ENCODE results near the gene MUSK. TPM values are rescaled to one million over a fixed set of nuclear protein-coding genes. Genes with fewer than 3 reads are reported as not detected.

The MUSK gene
- total RNA-seq, 1 experiment from 2014 or later = not detected

- ATAC-seq = no peak
- intact Hi-C loops (cut with micrococcal nuclease; ENCODE audit: unreplicated experiment) = no loop called here
- no peaks in the 10 kb centered on the region for H3K9me3 ChIP-seq (ENCODE audit: control insufficient read depth, insufficient read depth, low read depth, low read length)
- no peak overlapping the region for H3K4me3 ChIP-seq (ENCODE audit: low read depth in 2 of 2, low read length in 2 of 2)
- H3K36me3 ChIP-seq (ENCODE audit: control insufficient read depth, insufficient read depth, low read length) = no peaks in the 10 kb centered on the region
- in situ Hi-C loops (cut with HindIII; ENCODE audit: low pct_unique_long_range_greater_than_20kb, low sequenced_read_pairs) = no loop called here
- BruUV-seq (replicated peaks) = no TSS peak
- H3K27ac ChIP-seq (ENCODE audit: low read length) = no peak overlapping the region
- no peaks in the 10 kb centered on the region for H3K4me1 ChIP-seq (ENCODE audit: control insufficient read depth, insufficient read depth, low read length)
- POLR2A ChIA-PET = no interaction called here
- no peak for TF ChIP-seq REST (IDR thresholded peaks at IDR 0.05; ENCODE audit: insufficient read depth in 1 of 2, low read depth in 2 of 2, low read length in 1 of 2)
- TF ChIP-seq SIN3A (IDR thresholded peaks at IDR 0.05; ENCODE audit: borderline replicate concordance, insufficient read depth, low read depth, low read length) = no peak
- no peak for TF ChIP-seq TCF7L2 (IDR thresholded peaks at IDR 0.05; ENCODE audit: low read depth, low read length)
- TF ChIP-seq, protein P1, sequence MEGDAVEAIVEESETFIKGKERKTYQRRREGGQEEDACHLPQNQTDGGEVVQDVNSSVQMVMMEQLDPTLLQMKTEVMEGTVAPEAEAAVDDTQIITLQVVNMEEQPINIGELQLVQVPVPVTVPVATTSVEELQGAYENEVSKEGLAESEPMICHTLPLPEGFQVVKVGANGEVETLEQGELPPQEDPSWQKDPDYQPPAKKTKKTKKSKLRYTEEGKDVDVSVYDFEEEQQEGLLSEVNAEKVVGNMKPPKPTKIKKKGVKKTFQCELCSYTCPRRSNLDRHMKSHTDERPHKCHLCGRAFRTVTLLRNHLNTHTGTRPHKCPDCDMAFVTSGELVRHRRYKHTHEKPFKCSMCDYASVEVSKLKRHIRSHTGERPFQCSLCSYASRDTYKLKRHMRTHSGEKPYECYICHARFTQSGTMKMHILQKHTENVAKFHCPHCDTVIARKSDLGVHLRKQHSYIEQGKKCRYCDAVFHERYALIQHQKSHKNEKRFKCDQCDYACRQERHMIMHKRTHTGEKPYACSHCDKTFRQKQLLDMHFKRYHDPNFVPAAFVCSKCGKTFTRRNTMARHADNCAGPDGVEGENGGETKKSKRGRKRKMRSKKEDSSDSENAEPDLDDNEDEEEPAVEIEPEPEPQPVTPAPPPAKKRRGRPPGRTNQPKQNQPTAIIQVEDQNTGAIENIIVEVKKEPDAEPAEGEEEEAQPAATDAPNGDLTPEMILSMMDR (IDR thresholded peaks at IDR 0.05) = no peak
- no peak for TF ChIP-seq POLR2AphosphoS5 (IDR thresholded peaks at IDR 0.05; ENCODE audit: low read depth, low read length)
- CTCF ChIA-PET = no interaction called here
- no peak for DNase-seq (ENCODE audit: low read depth, low spot score)
- H3K27me3 ChIP-seq (ENCODE audit: control insufficient read depth, insufficient read depth, low read length) = no peaks in the 10 kb centered on the region
Observed at GRCh38 chr9:110777876-110778215, 109.3 kb downstream of the MUSK start.

DNA sequence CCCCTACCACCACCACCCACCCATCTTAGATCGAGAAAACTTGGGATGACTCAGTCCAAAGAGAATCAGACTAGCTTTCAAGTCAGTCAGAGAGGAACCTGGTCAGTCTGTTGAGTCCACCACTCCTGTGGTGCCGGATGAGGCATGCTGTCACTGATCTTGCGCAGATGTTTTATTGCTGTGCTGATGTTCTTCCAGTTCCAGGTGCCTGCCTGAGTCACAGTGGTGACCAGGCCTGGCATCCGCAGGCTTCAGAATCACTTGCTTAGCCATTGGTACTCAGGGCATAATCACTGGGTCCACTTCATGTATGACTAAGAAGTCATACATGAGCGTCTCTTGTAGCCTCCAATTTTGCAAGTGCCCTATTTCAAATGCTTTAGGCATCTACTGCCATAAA is 114.1 kb downstream of the MUSK start:
- in situ Hi-C loops (cut with HindIII; ENCODE audit: low pct_unique_long_range_greater_than_20kb, low sequenced_read_pairs) = no loop called here
- H3K4me1 ChIP-seq (ENCODE audit: control insufficient read depth, insufficient read depth, low read length) = no peaks in the 10 kb centered on the region
- intact Hi-C loops (cut with micrococcal nuclease; ENCODE audit: unreplicated experiment) = no loop called here
- no peak overlapping the region for H3K4me3 ChIP-seq (ENCODE audit: low read depth in 2 of 2, low read length in 2 of 2)
- ATAC-seq (no peak), DNase-seq (ENCODE audit: low read depth, low spot score) (no peak)
- no TSS peak for BruUV-seq (replicated peaks)
- no peaks in the 10 kb centered on the region for H3K9me3 ChIP-seq (ENCODE audit: control insufficient read depth, insufficient read depth, low read depth, low read length)
- TF ChIP-seq REST (IDR thresholded peaks at IDR 0.05; ENCODE audit: insufficient read depth in 1 of 2, low read depth in 2 of 2, low read length in 1 of 2) (no peak), TCF7L2 (IDR thresholded peaks at IDR 0.05; ENCODE audit: low read depth, low read length) (no peak), POLR2AphosphoS5 (IDR thresholded peaks at IDR 0.05; ENCODE audit: low read depth, low read length) (no peak), SIN3A (IDR thresholded peaks at IDR 0.05; ENCODE audit: borderline replicate concordance, insufficient read depth, low read depth, low read length) (no peak)
- TF ChIP-seq, protein P1 (IDR thresholded peaks at IDR 0.05) = no peak
- H3K27ac ChIP-seq (ENCODE audit: low read length) = no peak overlapping the region
- POLR2A ChIA-PET = no interaction called here
- no peaks in the 10 kb centered on the region for H3K27me3 ChIP-seq (ENCODE audit: control insufficient read depth, insufficient read depth, low read length)
- CTCF ChIA-PET = no interaction called here
- no peaks in the 10 kb centered on the region for H3K36me3 ChIP-seq (ENCODE audit: control insufficient read depth, insufficient read depth, low read length)

Measured in Panc1 (cell line).